ENCODE results near the gene HIP1. TPM values are rescaled to one million over a fixed set of nuclear protein-coding genes. Genes with fewer than 3 reads are reported as not detected.

Gene HIP1
- polyA plus RNA-seq, 1 of the 3 experiments (the other 2 are of a cell fraction), result 11.3 TPM

DNA sequence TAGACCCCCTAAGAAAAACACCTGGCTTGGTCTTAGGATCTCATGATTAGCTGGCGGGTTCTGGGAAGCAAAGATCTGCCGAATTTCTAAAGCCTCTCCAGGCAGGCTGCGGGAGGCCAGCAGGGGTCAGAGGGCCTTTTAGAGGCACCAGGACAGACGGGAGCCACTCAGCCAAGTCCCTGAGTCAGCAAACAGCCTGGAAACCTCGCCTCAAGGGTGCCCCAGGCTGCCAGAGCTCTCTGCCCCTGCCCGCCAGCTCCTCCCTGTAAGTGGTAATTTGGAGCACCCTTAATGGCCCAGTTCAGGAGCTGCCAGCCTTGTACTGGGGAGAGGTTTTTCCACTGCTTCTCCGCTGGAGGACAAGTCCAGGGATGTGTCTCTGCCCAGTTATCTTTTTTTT lies 88.7 kb downstream of the HIP1 start:
- no peaks in the 10 kb centered on the region for H3K79me2 ChIP-seq (ENCODE audit: insufficient read depth)
- no peak overlapping the region for H3K4me2 ChIP-seq
- ChIA-PET CTCF (interaction anchor here (0.9 to 1.2 kb wide), 2 partner anchors 25 to 113 kb away, joined by 3 to 4 read pairs; no protein-coding TSS in a partner anchor), POLR2A (interaction anchor here (0.5 kb wide), 1 partner anchor 9 kb away, joined by 4 read pairs; no protein-coding TSS in a partner anchor)
- H3K27ac ChIP-seq (ENCODE audit: low read depth in 2 of 2, low read length in 1 of 2), result no peak overlapping the region
- TF ChIP-seq NFIC (IDR thresholded peaks at IDR 0.05; ENCODE audit: borderline replicate concordance) (no peak), RXRA (IDR thresholded peaks at IDR 0.05; ENCODE audit: borderline replicate concordance, low read depth) (no peak), USF2 (IDR thresholded peaks at IDR 0.05; ENCODE audit: borderline replicate concordance, low read depth, low read length) (no peak), FOSL2 (IDR thresholded peaks at IDR 0.05; ENCODE audit: borderline replicate concordance, low read depth) (no peak), FOXJ3 (CRISPR knock-in tag; IDR thresholded peaks at IDR 0.05) (no peak), TAF1 (IDR thresholded peaks at IDR 0.05; ENCODE audit: borderline replicate concordance, low read depth, low read length) (no peak)
- H2AFZ ChIP-seq (ENCODE audit: low read depth), result no peak overlapping the region
- no peaks in the 10 kb centered on the region for H3F3A ChIP-seq (replicated peaks; ENCODE audit: insufficient read depth)
- 89% methylated on average over 6 of the region's 7 CpGs for WGBS (ENCODE audit: low lambda C conversion rate)
- no peak for DNase-seq
- no peaks in the 10 kb centered on the region for H3K9me3 ChIP-seq
- H3K4me1 ChIP-seq (ENCODE audit: control insufficient read depth in 1 of 2, insufficient read depth in 2 of 2, low read depth in 1 of 2, low read length in 1 of 2), result no peaks in the 10 kb centered on the region; a peak in 1 of 4 replicates
- no peak overlapping the region for H3K9ac ChIP-seq
- no peaks in the 10 kb centered on the region for H4K20me1 ChIP-seq (ENCODE audit: insufficient read depth)
- H3K36me3 ChIP-seq (replicated peaks in 1 of 2; ENCODE audit: control insufficient read depth in 1 of 2, insufficient read depth in 2 of 2, low read length in 1 of 2), result no peaks in the 10 kb centered on the region
- H3K4me3 ChIP-seq (ENCODE audit: low read depth in 2 of 2, low read length in 1 of 2), result no peak overlapping the region
- H3K27me3 ChIP-seq (ENCODE audit: insufficient read depth), result no peaks in the 10 kb centered on the region
- H3K9me2 ChIP-seq, result no peaks in the 10 kb centered on the region

GRCh38 chr7:75649462-75649861 lies 89.3 kb downstream of the HIP1 start:
- DNase-seq, result no peak
- ChIA-PET POLR2A (interaction anchor here (0.5 kb wide), 1 partner anchor 9 kb away, joined by 4 read pairs; no protein-coding TSS in a partner anchor), CTCF (interaction anchor here (0.9 to 1.2 kb wide), 3 partner anchors 9 to 113 kb away, joined by 3 to 4 read pairs (median 3); no protein-coding TSS in a partner anchor)
- Histone ChIP-seq H3K4me1 (ENCODE audit: control insufficient read depth in 1 of 2, insufficient read depth in 2 of 2, low read depth in 1 of 2, low read length in 1 of 2) (no peaks in the 10 kb centered on the region; a peak in 1 of 4 replicates), H3K9ac (no peak overlapping the region), H3K79me2 (ENCODE audit: insufficient read depth) (no peaks in the 10 kb centered on the region), H3F3A (replicated peaks; ENCODE audit: insufficient read depth) (no peaks in the 10 kb centered on the region), H3K9me3 (no peaks in the 10 kb centered on the region), H3K27ac (ENCODE audit: low read depth in 2 of 2, low read length in 1 of 2) (no peak overlapping the region), H3K4me3 (ENCODE audit: low read depth in 2 of 2, low read length in 1 of 2) (no peak overlapping the region), H4K20me1 (ENCODE audit: insufficient read depth) (no peaks in the 10 kb centered on the region), H3K9me2 (no peaks in the 10 kb centered on the region), H3K27me3 (ENCODE audit: insufficient read depth) (no peaks in the 10 kb centered on the region), H3K36me3 (replicated peaks in 1 of 2; ENCODE audit: control insufficient read depth in 1 of 2, insufficient read depth in 2 of 2, low read length in 1 of 2) (no peaks in the 10 kb centered on the region), H2AFZ (ENCODE audit: low read depth) (no peak overlapping the region), H3K4me2 (no peak overlapping the region)
- WGBS (ENCODE audit: low lambda C conversion rate), result 67% methylated on average over 4 of the region's 4 CpGs
- TF ChIP-seq RFX5 (IDR thresholded peaks at IDR 0.05; ENCODE audit: low read length), result no peak
- TF ChIP-seq CTCF (IDR thresholded peaks at IDR 0.05), result no peak
- TF ChIP-seq EP300 (IDR thresholded peaks at IDR 0.05; ENCODE audit: borderline replicate concordance in 1 of 2, low read depth in 1 of 2, low read length in 1 of 2), result no peak
- no peak for TF ChIP-seq MAX (IDR thresholded peaks at IDR 0.05; ENCODE audit: low read depth)
- no peak for TF ChIP-seq GABPA (IDR thresholded peaks at IDR 0.05; ENCODE audit: low read depth)
- TF ChIP-seq POLR2AphosphoS5 (IDR thresholded peaks at IDR 0.05; ENCODE audit: low read depth, low read length), result no peak
- TF ChIP-seq, protein P1, sequence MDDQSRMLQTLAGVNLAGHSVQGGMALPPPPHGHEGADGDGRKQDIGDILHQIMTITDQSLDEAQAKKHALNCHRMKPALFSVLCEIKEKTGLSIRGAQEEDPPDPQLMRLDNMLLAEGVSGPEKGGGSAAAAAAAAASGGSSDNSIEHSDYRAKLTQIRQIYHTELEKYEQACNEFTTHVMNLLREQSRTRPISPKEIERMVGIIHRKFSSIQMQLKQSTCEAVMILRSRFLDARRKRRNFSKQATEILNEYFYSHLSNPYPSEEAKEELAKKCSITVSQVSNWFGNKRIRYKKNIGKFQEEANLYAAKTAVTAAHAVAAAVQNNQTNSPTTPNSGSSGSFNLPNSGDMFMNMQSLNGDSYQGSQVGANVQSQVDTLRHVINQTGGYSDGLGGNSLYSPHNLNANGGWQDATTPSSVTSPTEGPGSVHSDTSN (IDR thresholded peaks at IDR 0.05), result no peak
- no peak for TF ChIP-seq USF2 (IDR thresholded peaks at IDR 0.05; ENCODE audit: borderline replicate concordance, low read depth, low read length)
- TF ChIP-seq ELF1 (IDR thresholded peaks at IDR 0.05), result no peak
- TF ChIP-seq CHD2 (IDR thresholded peaks at IDR 0.05; ENCODE audit: low read length, partially characterized antibody), result no peak
- no peak for TF ChIP-seq SIN3A (IDR thresholded peaks at IDR 0.05; ENCODE audit: borderline replicate concordance, low read depth, low read length)
- no peak for TF ChIP-seq FOSL2 (IDR thresholded peaks at IDR 0.05; ENCODE audit: borderline replicate concordance, low read depth)
- TF ChIP-seq GATA2 (CRISPR knock-in tag; IDR thresholded peaks at IDR 0.05), result no peak
- TF ChIP-seq TCF12 (IDR thresholded peaks at IDR 0.05), result no peak
